Transverse colon (tissue), 3 donors: ENCODE data around the gene MELK.

Source experiments
- POLR2A ChIP-seq: fragments of 450-650 bp; IDR thresholded peaks from one replicate; pipeline ENCODE4 v1.6.1; 2016; ENCODE audit warnings: antibody characterized with exemption, mild to moderate bottlenecking, moderate library complexity
- TF ChIP-seq, protein P1 (sequence below), 5 experiments: fragments of 200-600 bp in 3 of 5; fragments of 450-650 bp in 2 of 5; sonication (generic) in 3 of 5; IDR thresholded peaks; 1 replicate in 2 of 5; 2 replicates in 3 of 5; pipeline ENCODE4 v1.5.1; 2016 to 2017; ENCODE audit warnings: antibody characterized with exemption in 5 of 5, inconsistent platforms in 3 of 5, mild to moderate bottlenecking in 2 of 5, moderate library complexity in 1 of 5

DNA sequence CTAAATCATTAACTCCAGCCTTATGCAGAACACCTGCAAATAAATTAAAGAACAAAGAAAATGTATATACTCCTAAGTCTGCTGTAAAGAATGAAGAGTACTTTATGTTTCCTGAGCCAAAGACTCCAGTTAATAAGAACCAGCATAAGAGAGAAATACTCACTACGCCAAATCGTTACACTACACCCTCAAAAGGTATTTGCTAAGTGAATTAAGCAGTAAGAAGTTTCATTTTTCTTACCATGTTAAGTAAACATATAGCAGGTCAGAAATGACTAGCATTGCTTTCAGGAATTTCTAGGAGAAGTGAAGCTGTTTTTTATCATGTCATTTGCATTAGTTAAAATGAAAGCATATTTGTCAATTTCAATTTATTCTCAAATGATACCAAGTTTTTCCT is 92.7 kb downstream of the MELK start:
- TF ChIP-seq, protein P1, sequence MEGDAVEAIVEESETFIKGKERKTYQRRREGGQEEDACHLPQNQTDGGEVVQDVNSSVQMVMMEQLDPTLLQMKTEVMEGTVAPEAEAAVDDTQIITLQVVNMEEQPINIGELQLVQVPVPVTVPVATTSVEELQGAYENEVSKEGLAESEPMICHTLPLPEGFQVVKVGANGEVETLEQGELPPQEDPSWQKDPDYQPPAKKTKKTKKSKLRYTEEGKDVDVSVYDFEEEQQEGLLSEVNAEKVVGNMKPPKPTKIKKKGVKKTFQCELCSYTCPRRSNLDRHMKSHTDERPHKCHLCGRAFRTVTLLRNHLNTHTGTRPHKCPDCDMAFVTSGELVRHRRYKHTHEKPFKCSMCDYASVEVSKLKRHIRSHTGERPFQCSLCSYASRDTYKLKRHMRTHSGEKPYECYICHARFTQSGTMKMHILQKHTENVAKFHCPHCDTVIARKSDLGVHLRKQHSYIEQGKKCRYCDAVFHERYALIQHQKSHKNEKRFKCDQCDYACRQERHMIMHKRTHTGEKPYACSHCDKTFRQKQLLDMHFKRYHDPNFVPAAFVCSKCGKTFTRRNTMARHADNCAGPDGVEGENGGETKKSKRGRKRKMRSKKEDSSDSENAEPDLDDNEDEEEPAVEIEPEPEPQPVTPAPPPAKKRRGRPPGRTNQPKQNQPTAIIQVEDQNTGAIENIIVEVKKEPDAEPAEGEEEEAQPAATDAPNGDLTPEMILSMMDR (IDR thresholded peaks at IDR 0.05) = no peak
- no peak for TF ChIP-seq POLR2A
